ENCODE results near the gene RAB8B. TPM values are rescaled to one million over a fixed set of nuclear protein-coding genes. Genes with fewer than 3 reads are reported as not detected.

Gene RAB8B
- total RNA-seq (2022) (17.3 and 18.2 TPM in 2 replicates), Bru-seq, nascent RNA (percentile 58 among the genes with signal in this experiment), BruChase-seq, experiment 1, labeled RNA remaining after a 2-hour chase (percentile 65 among the genes with signal in this experiment), BruChase-seq, experiment 2, labeled RNA remaining after a 6-hour chase (percentile 76 among the genes with signal in this experiment)
- long read RNA-seq, full-length matches to known transcripts = 15 of 17 reads
- long read RNA-seq, partial matches to known transcripts = 0 of 17 reads
- long read RNA-seq, other reads (novel, unspliced or antisense) = 2 of 17 reads

DNA sequence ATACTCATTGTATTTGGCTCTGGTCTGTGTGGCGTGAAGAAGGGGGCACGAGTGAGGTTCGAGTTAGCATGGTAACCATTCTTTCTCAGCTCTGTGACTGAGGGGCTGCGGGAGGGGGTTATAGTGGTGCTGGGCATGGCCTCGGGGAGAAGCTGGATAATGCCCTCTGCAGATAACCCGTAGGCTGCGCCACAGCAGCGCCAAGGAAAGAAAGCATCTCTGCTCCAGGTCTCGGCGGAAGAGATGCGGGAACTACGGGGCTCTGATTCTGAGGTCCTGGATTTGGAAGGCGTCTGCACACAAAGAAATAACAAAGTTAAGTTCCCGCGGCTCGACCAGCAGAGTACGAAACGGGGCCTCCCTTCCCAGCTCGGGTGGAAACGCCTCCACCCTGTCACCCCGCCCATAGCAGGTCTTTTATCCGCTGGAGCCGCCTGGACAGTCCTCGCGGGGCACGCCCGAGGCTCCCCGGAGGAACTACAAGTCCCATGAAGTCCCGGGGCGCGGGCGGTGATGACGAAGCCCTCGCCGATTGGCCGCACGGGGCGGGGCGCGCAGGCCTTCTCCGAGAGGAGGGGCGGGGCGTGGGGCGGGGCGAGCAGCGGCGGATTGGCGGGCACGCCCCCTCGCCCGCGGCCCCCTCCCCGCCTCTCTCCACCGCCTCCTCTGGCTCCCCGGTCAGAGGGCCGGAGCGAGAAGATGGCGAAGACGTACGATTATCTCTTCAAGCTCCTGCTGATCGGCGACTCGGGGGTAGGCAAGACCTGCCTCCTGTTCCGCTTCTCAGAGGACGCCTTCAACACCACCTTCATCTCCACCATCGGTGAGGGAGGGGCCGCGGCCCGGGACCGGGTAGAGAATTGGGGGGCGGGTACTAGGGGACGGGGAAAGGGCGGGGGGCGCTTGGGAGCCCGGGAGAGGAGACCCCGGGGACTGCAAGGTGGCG, at the start of gene RAB8B:
Gene RAB8B, plus strand, starts transcription at position 681 of the 946 bp plus-strand sequence. Its CDS starts 19 bp downstream, at position 700.
- H3K4me3 Mint-ChIP-seq (ENCODE audit: unreplicated experiment) = peak within 1 kb of the TSS; percentile 77
- Histone ChIP-seq H3K36me3 (ENCODE audit: control insufficient read depth, insufficient read depth, low read length) (no peaks in the 10 kb centered on the region), H3K4me1 (0 out of 2 replicates have a peak, but pooled peaks cover 7% of the 10 kb centered on the region), H3K4me3 (ENCODE audit: low read depth, low read length) (peak within 1 kb of the TSS; percentile 88), H3K27me3 (replicated peaks; ENCODE audit: control insufficient read depth, insufficient read depth, low read length) (no peaks in the 10 kb centered on the region), H3K9me3 (no peaks in the 10 kb centered on the region)
- peak within 1 kb of the TSS; percentile 5 for H3K27ac Mint-ChIP-seq (ENCODE audit: unreplicated experiment)
- ChIA-PET POLR2A (interaction anchor here (0.5 kb wide), 1 partner anchor 89 kb away, joined by 3 read pairs; no protein-coding TSS in a partner anchor), CTCF (interaction anchor here (0.5 kb wide), 1 partner anchor 548 kb away, joined by 3 read pairs; no protein-coding TSS in a partner anchor)
- peak; percentile 96 to 97 for DNase-seq
- H3K27me3 Mint-ChIP-seq (ENCODE audit: insufficient read depth, unreplicated experiment) = no peaks in the 10 kb centered on the region
- intact Hi-C loops (cut with micrococcal nuclease; ENCODE audit: unreplicated experiment) = loop anchor here (1.0 kb wide), 1 partner anchor 88 kb away; the partner anchor contains the start of gene APH1B
- no peaks in the 10 kb centered on the region for H3K36me3 Mint-ChIP-seq (ENCODE audit: insufficient read depth, unreplicated experiment)
- TF ChIP-seq, protein P1, sequence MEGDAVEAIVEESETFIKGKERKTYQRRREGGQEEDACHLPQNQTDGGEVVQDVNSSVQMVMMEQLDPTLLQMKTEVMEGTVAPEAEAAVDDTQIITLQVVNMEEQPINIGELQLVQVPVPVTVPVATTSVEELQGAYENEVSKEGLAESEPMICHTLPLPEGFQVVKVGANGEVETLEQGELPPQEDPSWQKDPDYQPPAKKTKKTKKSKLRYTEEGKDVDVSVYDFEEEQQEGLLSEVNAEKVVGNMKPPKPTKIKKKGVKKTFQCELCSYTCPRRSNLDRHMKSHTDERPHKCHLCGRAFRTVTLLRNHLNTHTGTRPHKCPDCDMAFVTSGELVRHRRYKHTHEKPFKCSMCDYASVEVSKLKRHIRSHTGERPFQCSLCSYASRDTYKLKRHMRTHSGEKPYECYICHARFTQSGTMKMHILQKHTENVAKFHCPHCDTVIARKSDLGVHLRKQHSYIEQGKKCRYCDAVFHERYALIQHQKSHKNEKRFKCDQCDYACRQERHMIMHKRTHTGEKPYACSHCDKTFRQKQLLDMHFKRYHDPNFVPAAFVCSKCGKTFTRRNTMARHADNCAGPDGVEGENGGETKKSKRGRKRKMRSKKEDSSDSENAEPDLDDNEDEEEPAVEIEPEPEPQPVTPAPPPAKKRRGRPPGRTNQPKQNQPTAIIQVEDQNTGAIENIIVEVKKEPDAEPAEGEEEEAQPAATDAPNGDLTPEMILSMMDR (IDR thresholded peaks at IDR 0.05; ENCODE audit: insufficient read depth in 1 of 2, low read depth in 1 of 2, low read length in 1 of 2, severe bottlenecking in 1 of 2, unreplicated experiment in 1 of 2) = no peak
- peaks cover 24% of the 10 kb centered on the region for H3K4me1 Mint-ChIP-seq (ENCODE audit: low read depth, unreplicated experiment)
- no peaks in the 10 kb centered on the region for H3K9me3 Mint-ChIP-seq (ENCODE audit: unreplicated experiment)
- no TSS peak for BruUV-seq (replicated peaks)

DNA sequence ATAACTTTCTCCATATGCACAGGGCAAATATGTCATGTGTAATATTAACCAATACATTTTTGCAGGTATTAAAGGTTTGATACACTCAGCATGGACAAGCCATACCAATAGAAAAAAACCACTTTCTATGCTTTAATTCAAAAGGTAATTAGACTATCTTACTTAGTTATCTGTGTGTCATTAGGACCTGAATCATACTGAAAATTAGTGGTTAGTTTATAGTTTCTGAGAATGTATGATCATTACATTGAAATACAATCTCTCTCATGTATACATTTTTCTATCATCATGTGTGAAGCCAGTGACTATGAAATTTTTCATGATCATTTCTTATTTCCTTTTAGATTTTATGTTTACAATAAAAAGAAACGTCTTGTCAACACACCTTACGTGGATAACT, 48.5 kb upstream of the RAB8B start:
- Histone ChIP-seq H3K27me3 (replicated peaks; ENCODE audit: control insufficient read depth, insufficient read depth, low read length) (no peaks in the 10 kb centered on the region), H3K36me3 (ENCODE audit: control insufficient read depth, insufficient read depth, low read length) (no peaks in the 10 kb centered on the region), H3K4me1 (no peaks in the 10 kb centered on the region), H3K4me3 (ENCODE audit: low read depth, low read length) (no peak overlapping the region), H3K9me3 (no peaks in the 10 kb centered on the region)
- POLR2A ChIA-PET = no interaction called here
- CTCF ChIA-PET = no interaction called here
- H3K27ac Mint-ChIP-seq (ENCODE audit: unreplicated experiment) = no peak overlapping the region
- no peaks in the 10 kb centered on the region for H3K36me3 Mint-ChIP-seq (ENCODE audit: insufficient read depth, unreplicated experiment)
- H3K9me3 Mint-ChIP-seq (ENCODE audit: unreplicated experiment) = no peaks in the 10 kb centered on the region
- BruUV-seq (replicated peaks) = no TSS peak
- no peaks in the 10 kb centered on the region for H3K27me3 Mint-ChIP-seq (ENCODE audit: insufficient read depth, unreplicated experiment)
- TF ChIP-seq, protein P1 (IDR thresholded peaks at IDR 0.05; ENCODE audit: insufficient read depth in 1 of 2, low read depth in 1 of 2, low read length in 1 of 2, severe bottlenecking in 1 of 2, unreplicated experiment in 1 of 2) = no peak
- intact Hi-C loops (cut with micrococcal nuclease; ENCODE audit: unreplicated experiment) = no loop called here
- no peak overlapping the region for H3K4me3 Mint-ChIP-seq (ENCODE audit: unreplicated experiment)
- H3K4me1 Mint-ChIP-seq (ENCODE audit: low read depth, unreplicated experiment) = no peaks in the 10 kb centered on the region
- DNase-seq = no peak

- no TSS peak for BruUV-seq (replicated peaks)
- Histone ChIP-seq H3K36me3 (ENCODE audit: control insufficient read depth, insufficient read depth, low read length) (no peaks in the 10 kb centered on the region), H3K27me3 (replicated peaks; ENCODE audit: control insufficient read depth, insufficient read depth, low read length) (no peaks in the 10 kb centered on the region), H3K4me1 (no peaks in the 10 kb centered on the region), H3K4me3 (ENCODE audit: low read depth, low read length) (no peak overlapping the region), H3K9me3 (no peaks in the 10 kb centered on the region)
- Mint-ChIP-seq H3K27ac (ENCODE audit: unreplicated experiment) (no peak overlapping the region), H3K4me3 (ENCODE audit: unreplicated experiment) (no peak overlapping the region), H3K4me1 (ENCODE audit: low read depth, unreplicated experiment) (no peaks in the 10 kb centered on the region), H3K27me3 (ENCODE audit: insufficient read depth, unreplicated experiment) (no peaks in the 10 kb centered on the region), H3K36me3 (ENCODE audit: insufficient read depth, unreplicated experiment) (no peaks in the 10 kb centered on the region), H3K9me3 (ENCODE audit: unreplicated experiment) (no peaks in the 10 kb centered on the region)
- TF ChIP-seq, protein P1 (IDR thresholded peaks at IDR 0.05; ENCODE audit: insufficient read depth in 1 of 2, low read depth in 1 of 2, low read length in 1 of 2, severe bottlenecking in 1 of 2, unreplicated experiment in 1 of 2) = no peak
- ChIA-PET CTCF (no interaction called here), POLR2A (no interaction called here)
- no peak for DNase-seq
- intact Hi-C loops (cut with micrococcal nuclease; ENCODE audit: unreplicated experiment) = no loop called here
These were observed 44.0 kb upstream of the RAB8B start for GRCh38 chr15:63145426-63145825.
